Ishikawa (cell line): Measurements from ENCODE around the gene TENT4A.

Source experiments
- CEBPB ChIP-seq: IDR thresholded peaks from 2 replicates; pipeline ENCODE4 v1.6.1; 2012
- EGR1 ChIP-seq: IDR thresholded peaks from 2 replicates; pipeline ENCODE4 v1.6.1; 2012
- EP300 ChIP-seq: IDR thresholded peaks from 2 replicates; pipeline ENCODE4 v1.6.1; 2012; ENCODE audit warnings: borderline replicate concordance
- MAX ChIP-seq: IDR thresholded peaks from 2 replicates; pipeline ENCODE4 v1.6.1; 2012
- RAD21 ChIP-seq: IDR thresholded peaks from 2 replicates; pipeline ENCODE4 v1.6.1; 2012; ENCODE audit warnings: low read depth
- REST ChIP-seq: IDR thresholded peaks from 2 replicates; pipeline ENCODE4 v1.6.1; 2012; ENCODE audit warnings: low read depth, mild to moderate bottlenecking
- TAF1 ChIP-seq: IDR thresholded peaks from 2 replicates; pipeline ENCODE4 v1.6.1; 2012; ENCODE audit warnings: low read depth, mild to moderate bottlenecking
- TEAD4 ChIP-seq: IDR thresholded peaks from 2 replicates; pipeline ENCODE4 v1.6.1; 2012
- YY1 ChIP-seq: IDR thresholded peaks from 2 replicates; pipeline ENCODE4 v1.6.1; 2012; ENCODE audit warnings: low read depth

GRCh38 chr5:6728011-6728794, 15.0 kb downstream of the TENT4A start:
- TF ChIP-seq YY1 (no peak), EGR1 (no peak), EP300 (no peak), MAX (no peak), TAF1 (no peak), TEAD4 (no peak), CEBPB (no peak), REST (no peak), RAD21 (no peak)
